Fibroblast of peridontal ligament (primary cell): ENCODE results near the gene ALDH18A1.
"Not testable (repeated sequence)": the region's sequence is repeated elsewhere in the genome, so short reads cannot be mapped to it uniquely, and the experiment has no call there.

Source experiments
- DNase-seq: peaks from one replicate; pipeline ENCODE4 v3.0.0-alpha.2; 2010; ENCODE audit errors: extremely low read depth

Gene ALDH18A1

DNA sequence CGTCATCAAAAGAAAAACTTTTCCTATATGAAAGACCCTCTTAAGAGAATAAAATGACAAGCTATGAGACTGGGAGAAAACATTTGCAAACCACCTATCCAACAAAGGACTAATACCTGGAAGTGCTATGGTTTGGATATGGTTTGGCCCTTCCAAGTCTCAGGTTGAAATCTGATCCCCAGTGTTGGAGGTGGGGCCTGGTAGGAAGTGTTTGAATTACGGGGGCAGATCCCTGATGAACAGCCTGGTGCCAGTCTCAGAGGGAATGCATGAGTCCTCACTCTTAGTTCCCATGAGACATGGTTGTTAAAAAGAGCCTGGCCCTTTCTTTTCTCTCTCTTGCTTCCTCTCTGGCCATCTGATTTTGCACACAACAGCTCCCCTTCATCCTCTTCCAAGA is 6.3 kb downstream of the ALDH18A1 start:
- DNase-seq, result no peak

DNA sequence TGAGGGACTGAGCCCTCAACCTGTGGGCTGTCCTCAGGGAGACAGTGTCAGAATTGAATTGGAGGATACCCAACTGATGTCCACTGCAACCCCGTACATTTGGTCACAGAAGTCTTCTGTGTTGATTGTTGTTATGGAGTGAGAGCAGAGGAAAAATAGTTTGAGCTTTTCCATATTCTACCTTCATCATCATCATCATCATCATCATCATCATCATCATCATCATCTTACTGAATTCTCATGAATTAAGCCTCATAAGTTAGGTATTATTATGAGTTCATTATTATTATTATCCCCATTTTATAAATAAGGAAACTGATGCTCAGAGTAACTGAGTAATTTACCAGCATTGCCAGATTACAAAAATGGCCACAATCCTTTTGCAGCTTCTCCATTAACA is 8.4 kb downstream of the ALDH18A1 start:
- no peak for DNase-seq

DNA sequence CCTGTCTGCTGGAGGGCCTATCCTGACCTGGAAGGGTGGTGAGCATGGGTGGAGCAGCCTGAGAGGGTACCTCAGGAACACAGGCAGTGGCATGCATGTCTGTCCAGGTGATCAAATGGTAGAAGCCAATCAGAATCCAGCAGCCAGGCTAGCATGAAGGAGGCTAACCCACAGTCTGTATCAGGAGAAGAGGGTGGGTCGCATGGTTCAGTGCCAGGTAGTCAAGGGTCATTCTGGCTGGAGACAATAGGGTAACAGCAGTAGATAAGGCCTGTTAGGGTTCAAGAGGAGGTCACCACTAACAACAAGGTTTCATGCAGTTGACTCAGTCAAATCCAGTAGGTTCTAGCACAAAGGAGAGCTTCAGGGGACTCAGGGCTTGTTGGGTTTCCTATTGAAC is 10.4 kb downstream of the ALDH18A1 start:
- DNase-seq, result no peak

DNA sequence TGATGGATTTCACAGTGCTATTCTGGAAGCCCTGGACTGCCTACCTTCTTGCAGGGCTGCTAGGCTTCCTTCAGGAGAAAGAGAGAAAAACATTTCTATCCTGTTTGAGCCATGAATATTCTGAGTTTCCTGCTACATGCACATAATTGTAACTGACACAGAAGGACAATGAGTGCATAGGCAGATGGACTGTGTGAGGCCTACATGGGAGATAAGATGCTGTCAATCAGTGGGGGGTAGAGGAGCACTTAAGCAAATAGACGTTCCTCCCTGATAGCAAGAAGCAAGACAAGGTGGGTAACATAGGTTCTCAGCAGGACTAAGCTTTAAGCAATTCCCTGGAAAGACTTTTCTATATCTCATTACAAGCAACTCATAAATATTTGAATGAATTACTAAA is 11.6 kb downstream of the ALDH18A1 start:
- DNase-seq, result no peak

DNA sequence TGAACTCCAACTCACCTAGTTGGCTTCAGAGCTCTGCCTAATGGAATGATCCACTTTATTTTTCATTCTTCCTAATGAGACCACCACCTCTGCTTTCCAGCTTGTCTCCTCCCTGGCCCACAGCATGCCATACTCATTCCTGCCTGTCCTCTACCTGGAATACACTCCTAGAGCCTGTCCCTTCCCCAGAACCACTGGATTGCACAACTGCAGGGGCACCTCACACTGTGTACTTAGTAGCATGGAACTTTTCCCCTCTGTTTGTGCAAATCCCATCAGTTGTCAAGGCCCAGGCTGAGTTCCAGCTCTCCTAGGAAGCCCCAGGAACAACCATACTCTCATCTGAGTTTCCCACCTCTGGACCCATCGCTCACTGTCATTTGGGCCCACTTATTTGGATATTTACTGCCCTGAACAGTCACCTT is 15.6 kb downstream of the ALDH18A1 start:
- DNase-seq, result no peak

DNA sequence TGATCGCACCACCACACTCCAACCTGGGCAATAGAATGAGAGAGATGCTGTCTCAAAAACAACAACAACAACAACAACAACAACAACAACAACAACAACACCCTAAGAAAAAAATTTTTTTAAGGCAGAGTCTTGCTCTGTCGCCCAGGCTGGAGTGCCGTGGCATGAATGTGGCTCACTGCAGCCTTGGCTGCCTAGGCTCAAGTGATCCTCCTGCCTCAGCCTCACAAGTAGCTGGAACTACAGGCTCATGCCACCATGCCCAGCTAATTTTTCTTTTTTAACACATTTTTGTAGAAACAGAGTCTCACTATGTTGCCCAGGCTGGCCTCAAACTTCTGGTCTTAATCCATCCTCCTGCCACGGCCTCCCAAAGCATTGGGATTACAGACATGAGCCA is 18.6 kb downstream of the ALDH18A1 start:
- no peak for DNase-seq

DNA sequence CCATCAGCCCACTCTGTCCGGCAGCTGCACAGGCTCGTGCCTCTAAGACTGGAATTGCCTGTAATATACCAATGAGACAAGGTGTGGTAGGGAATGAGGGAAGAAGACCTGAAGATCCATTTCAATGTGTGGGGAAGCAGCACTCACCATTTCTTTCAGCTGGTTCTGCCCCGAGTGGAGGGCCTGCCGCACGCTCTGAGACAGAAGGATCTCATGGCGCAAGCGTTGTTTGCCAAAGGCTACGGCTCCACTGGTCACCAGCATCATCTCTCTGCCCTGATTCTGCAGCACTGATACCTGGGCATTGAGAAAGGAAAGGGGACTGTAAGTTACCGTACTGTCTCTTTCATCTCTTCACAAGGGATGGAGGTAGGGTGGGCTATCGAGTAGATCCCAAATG is 19.4 kb downstream of the ALDH18A1 start:
- no peak for DNase-seq

DNA sequence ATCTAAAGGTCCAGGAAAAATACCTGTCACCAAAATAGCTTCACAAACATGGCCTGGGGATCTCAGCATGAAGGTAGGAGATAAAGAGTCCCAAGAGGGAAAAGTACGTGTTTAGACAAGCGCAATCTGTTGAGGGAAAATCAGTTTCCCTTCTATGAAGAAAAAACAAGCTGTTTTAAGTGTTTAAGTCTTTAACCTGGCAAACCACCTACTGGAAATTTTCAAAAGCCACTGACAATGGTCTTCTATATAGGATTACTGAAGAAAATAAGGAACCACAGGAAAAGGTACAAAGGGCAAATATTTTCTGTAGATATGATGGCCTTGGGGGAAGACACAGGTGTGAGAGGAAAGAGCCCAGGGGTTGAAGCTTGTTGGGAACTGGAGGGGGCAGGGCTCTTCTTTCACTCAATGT is 21.2 kb downstream of the ALDH18A1 start:
- DNase-seq, result no peak

DNA sequence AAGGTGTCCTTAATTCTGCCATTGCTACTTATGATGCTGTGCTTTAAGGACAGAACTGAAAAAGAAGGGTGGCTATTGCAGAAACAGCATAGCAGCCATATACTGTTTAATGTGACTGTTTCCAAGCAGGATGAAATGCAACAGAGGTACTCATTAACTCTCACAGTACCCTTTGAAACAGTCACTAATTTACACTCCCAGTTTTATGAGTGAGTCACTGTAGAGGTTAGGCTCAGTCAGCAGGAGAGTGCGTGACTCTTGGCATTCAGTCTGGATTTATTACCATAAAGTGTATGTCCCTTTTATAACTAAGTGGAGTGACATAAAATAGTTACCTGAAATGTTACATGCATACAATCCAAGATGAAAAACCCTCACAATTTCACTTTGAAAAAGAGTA is 27.7 kb downstream of the ALDH18A1 start:
- no peak for DNase-seq

DNA sequence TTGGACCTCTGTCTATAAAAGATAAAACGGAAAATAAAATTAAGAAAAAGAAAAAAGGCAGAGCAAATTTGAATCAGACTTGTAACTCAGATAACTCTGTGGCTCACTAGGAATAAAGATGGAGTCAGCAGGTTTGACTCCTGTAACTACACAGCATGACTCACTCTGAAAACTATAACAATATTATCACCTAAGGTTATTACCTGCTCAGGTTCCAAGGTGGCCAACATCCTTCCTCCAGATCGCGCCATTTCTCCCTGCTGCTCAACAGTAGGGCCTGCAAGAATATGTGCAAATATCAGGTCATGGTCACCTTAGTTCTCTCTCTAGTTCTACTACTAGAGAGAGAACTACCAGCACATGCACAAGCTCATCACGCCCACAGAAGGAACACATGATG is 30.0 kb downstream of the ALDH18A1 start:
- no peak for DNase-seq

DNA sequence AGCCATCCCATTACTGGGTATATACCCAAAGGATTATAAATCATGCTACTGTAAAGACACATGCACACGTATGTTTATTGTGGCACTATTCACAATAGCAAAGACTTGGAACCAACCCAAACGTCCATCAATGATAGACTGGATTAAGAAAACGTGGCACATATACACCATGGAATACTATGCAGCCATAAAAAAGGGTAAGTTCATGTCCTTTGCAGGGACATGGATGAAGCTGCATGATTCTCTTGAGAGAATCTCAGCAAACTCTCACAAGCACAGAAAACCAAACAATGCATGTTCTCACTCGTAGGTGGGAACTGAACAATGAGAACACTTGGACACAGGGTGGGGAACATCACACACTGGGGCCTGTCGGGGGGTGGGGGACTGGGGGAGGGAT is 36.1 kb downstream of the ALDH18A1 start:
- DNase-seq, result not testable (repeated sequence)

DNA sequence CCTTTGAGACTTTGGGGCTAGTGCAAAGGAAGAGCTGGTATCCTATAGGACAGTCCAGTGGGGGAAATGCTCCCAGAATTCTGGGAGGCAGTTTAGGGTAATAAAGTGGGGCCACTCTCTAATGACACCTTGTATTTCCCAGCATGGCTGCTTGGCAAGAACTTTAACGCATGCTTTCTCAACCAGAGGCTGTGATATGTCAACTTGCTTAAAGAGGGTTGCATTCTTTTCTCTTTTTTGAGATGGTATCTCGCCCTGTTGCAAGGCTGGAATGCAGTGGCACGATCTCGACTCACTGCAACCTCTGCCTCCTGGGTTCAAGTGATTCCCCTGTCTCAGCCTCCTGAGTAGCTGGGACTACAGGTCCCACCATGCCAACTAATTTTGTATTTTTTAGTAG is 38.4 kb downstream of the ALDH18A1 start:
- DNase-seq, result no peak

DNA sequence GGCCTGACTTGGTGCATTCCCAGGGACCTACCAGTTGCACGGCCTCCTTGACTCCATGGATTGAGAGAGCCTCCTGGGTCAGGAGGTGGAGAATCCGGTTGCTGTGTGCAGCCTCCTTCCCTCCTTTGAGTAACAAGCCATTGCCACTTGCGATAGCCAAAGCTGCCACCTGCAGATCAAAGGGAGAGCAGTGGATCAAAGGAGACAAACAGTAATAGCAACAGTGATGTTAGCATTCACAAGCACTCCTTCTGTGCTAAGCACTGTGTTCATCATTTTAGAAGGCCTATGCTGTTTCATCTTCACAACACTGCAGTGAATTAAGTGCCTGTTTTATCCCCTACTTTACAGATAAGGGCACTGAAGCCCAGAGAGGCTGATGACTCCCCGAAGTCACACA is 40.1 kb downstream of the ALDH18A1 start:
- no peak for DNase-seq

DNA sequence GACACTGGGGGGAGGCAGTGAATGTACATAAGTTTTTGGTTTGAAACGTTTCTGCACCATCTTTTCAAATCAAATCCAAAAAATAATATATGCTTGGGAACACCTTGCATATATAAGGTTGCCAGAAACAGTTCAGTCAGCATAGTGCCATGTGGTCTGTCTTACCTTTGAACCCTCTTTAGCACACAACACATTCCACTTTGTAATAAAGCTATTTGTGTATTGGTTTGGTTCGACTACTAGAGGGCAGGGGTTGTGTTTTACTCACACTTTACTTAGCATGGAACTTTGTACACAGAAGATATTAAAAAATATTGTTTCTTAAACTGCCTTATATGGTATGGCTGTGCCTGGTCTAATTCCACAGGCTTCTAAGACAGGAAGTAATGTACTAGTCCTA is 43.2 kb downstream of the ALDH18A1 start:
- DNase-seq, result no peak

DNA sequence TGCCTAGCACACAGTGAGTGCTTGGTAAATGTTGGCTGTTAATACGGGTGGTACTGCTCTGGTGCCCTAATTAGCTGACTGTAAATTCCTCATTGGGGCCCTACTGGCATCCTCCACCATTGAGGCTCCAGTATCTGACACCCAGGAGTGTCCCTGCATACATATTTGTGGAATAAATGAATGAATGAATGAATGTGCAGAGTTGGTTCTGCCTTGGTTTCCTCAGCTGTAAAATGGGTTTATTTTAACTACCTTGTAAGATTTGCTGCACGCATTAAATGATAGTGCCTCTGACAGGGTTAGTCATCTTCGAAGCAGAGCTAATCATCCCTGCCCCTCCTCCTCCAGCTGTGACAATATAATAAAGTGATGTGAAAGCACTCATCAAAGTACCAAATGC is 45.8 kb downstream of the ALDH18A1 start:
- no peak for DNase-seq

DNA sequence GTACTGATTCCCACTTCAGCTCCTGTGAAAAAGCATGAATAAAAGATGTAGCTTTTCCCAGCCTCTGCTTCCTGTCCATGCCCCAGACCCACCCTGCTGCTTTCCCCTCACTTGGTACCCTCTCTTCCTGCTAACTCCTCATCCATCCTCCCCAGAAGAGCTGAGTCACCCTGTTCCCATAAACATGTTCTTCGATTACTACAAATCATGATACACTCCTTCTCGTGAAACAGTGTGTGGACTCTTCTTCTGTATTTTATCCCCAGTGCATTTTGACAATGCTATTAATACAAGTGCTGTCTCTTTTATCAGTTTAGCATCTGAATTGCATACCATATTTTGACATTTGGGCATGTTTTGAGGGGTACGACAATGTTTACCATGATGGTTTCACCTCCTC is 49.6 kb downstream of the ALDH18A1 start:
- peak; percentile 32 for DNase-seq

DNA sequence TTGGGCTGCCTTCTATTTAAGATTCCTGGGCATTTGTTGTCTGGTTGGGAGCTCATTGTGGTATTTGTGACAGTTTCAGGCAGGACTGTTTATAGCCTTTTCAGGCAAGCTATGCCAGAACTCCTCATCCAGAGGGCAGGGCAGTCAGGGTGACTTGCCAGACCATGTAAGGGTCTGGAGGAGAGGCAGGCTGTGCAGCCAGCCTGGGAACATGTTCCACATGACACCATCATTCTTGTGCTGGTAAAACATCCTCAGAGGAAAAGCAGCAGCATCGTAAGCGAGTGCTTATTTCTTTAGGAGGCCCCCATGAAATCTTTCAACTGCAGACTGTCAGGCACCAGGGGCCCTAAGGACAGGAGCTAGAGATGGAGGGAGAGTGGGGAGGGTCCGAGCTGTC is 51.3 kb downstream of the ALDH18A1 start:
- DNase-seq, result no peak

DNA sequence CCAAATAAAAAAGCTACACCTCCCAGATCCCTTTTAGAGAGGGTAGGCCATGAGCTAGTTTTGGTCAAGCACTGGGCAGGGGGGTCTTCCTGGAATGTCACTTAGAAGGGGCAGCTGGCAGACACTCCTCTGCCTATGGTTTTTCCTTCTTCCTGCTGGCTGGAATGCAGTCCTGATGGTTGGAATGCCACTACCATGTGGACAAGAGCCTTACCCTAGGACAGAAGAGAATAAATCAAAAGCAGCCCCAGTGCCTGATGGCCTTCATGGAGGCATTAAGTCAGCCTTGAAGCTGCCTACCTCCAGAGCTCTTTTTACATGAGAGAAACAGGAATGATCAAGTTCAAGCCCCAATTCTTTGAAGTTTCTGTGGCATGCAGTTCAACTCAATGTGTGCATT is 51.9 kb downstream of the ALDH18A1 start:
- DNase-seq, result no peak

DNA sequence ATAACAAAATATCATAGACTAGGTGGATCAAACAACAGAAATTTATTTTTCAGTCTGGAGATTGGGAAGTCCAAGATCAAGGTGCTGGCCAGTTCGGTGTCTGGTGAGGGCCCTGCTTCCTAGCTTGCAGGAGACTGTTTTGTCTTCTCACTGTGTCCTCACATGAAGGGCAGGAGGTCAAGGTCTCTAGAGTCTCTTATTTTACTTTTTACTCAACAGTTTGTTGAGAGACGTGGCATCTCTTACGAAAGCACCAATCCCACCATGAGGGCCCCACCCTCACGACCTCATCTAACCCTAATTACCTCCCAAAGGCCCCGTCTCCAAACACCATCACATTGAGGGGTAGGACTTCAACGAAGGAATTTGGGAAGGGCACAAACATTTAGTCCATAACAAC is 54.1 kb downstream of the ALDH18A1 start:
- DNase-seq, result no peak

DNA sequence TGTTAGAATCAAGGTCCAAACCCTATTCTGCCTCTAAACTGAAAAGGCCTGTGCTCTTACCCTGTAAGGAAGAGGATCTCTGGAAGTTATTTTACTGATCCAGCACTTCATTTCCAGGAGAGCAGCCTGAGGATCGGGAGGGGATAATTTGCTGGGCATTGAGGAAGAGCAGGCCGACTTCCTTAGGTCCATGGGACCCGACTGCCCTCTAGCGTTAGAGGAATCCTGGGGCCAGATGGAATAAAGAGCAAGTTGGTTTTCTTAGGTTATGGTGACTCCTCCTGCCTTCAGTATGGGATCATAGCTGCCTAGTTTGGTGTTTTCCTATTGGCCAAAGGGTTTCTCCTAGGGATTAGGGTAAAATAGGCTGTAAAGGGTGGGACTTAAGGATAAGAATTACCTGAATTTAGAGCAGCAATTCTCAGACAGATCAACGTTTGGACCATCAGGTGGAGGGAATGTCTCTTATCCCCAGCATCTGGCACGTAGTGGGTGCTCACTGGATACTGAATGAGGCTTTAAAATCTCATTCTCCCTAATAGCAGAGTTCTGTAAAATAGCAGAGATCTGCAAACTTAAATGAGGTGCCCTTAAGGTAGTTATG is 55.3 kb downstream of the ALDH18A1 start:
- peak; percentile 89 for DNase-seq

DNA sequence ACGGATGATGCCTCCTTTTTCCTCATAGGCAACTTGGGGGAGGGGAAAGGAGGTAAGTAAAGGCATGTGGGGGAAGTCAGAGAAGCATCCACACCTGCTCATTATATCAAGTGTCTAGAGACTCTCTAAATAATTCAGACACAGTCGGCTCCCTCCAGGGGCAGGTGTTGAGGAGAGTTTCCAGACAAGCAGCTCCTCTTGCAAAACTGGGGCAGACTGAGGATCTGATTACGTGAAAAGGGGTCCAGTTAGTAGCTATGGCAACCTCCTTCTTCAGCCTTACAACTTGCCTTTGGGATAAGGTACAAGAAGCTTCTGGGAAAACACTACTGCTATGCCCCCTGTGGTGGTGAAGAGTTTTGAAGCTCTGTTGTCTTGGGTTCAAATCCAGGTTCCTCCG is 56.4 kb downstream of the ALDH18A1 start:
- no peak for DNase-seq

DNA sequence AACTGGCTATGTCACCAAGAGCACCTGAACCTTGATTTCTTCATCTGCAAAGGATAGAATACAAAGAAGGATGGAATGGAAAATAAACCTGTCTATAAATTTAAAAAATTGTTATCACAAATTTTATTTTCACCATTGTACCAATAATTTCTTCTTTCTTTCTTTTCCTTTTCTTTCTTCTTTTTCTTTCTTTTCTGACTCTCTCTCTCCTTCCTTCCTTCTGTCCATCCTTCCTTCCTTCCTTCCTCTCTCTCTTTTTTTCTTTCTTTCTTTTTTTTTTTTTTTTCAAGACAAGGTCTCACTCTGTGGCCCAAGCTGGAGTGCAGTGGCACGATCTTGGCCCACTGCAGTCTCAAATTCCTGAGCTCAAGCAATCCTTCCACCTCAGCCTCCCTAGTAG is 58.7 kb downstream of the ALDH18A1 start:
- no peak for DNase-seq

DNA sequence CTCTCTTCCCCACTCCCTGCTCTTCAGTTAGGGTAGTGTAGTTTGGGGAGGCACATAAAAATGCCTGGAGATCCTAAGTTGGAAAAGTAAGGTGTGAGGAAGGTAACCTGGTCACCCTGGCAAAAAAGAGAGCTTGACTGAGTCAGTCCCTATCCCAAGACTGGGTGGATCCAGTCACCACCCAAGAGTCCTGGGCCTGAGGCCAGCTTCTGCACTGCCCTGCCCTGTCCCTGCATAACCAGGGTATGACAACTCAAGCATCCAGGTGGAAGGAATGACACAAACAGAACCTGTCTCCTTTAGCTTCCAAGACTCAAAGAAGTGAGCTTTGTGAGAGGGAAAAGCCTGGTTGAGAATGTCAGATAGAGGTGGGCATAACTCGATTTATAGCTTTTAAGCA is 68.5 kb downstream of the ALDH18A1 start:
- no peak for DNase-seq

DNA sequence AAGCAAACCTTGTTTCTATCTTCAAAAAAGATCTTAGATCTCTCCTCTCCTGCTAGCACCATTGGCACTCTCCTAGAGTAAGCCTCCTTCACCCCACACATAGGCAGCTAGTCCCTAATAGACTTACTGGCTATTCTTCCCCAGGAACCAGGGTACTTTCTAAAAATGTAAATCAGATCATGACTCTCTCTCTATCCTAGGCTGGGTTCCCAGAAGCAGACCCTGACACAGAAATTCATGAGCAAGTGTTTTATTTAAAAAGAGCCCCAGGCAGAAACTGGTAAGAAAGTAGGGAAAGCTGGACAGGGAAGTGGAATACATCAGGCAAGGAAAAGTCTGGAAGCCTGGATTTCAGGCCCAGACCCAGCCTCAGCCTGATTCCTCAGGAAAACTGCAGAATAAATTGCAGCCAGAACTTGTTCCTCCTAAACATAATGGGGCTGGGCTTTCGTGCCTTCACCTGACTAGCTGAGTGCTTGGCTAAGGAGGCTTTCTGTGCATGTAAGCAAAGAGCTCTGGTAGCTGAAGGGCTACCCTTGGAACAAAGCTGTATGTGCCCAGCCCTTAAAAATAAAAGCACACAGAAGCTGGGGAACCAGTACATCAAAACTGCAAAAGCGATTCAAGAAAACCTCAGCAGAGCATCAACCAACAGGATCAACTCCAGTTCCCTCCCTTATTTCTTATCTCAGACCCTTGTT is 76.5 kb downstream of the ALDH18A1 start:
- no peak for DNase-seq
